ENCODE results near the gene MLLT3.

GRCh38 chr9:20486552-20486951 is 135.7 kb downstream of the MLLT3 start:
- TF ChIP-seq POLR2A (IDR thresholded peaks at IDR 0.05) (no peak), CTCF (IDR thresholded peaks at IDR 0.05) (no peak)

Data from right lobe of liver (tissue), 4 donors.